Heart left ventricle (tissue), 16 donors: ENCODE data around the gene TNFRSF6B. TPM values are rescaled to one million over a fixed set of nuclear protein-coding genes. Genes with fewer than 3 reads are reported as not detected.

Source experiments
- ATAC-seq, 4 donors: fragments of 200-7000 bp; cut with Tn5 transposase; one replicate each; pipeline ENCODE4 v1.9.1; 2020 to 2022; ENCODE audit warnings: moderate library complexity in 4 of 4, mild to moderate bottlenecking in 3 of 4, moderate number of reproducible peaks in 1 of 4
- DNase-seq, 5 donors: peaks; one replicate each; pipeline ENCODE4 v3.0.0-alpha.2; 2020
- H3K27ac ChIP-seq, 12 donors: fragments of 200-600 bp; sonication (generic) in 4 of 12; one replicate each; pipeline versions ENCODE4 v1.5.0 to v1.8.0; 2016 to 2022; ENCODE audit warnings: mild to moderate bottlenecking in 2 of 12
- H3K27me3 ChIP-seq, 9 donors: fragments of 200-600 bp; sonication (generic) in 2 of 9; one replicate each; pipeline versions ENCODE4 v1.5.1 to v1.8.0; 2016 to 2022; ENCODE audit warnings: mild to moderate bottlenecking in 3 of 9
- H3K36me3 ChIP-seq, 9 donors: fragments of 200-600 bp; sonication (generic) in 2 of 9; one replicate each; pipeline versions ENCODE4 v1.5.0 to v1.8.0; 2018 to 2022; ENCODE audit warnings: mild to moderate bottlenecking in 2 of 9
- H3K4me1 ChIP-seq, 12 donors: fragments of 200-600 bp; sonication (generic) in 4 of 12; one replicate each; pipeline versions ENCODE4 v1.5.0 to v1.8.0; 2016 to 2022; ENCODE audit warnings: mild to moderate bottlenecking in 3 of 12
- H3K4me3 ChIP-seq, 12 donors: fragments of 200-600 bp; sonication (generic) in 4 of 12; one replicate each; pipeline versions ENCODE4 v1.5.0 to v1.8.0; 2017 to 2022; ENCODE audit warnings: mild to moderate bottlenecking in 9 of 12, moderate library complexity in 4 of 12
- H3K9me3 ChIP-seq, 12 donors: fragments of 200-600 bp; sonication (generic) in 4 of 12; one replicate each; pipeline versions ENCODE4 v1.5.0 to v1.8.0; 2016 to 2022; ENCODE audit warnings: mild to moderate bottlenecking in 1 of 12
- CTCF ChIP-seq, 12 donors: fragments of 200-600 bp; sonication (generic) in 4 of 12; IDR thresholded peaks; one replicate each; pipeline versions ENCODE4 v1.5.0 to v1.8.0; 2018 to 2022; ENCODE audit warnings: antibody characterized with exemption in 12 of 12, mild to moderate bottlenecking in 5 of 12
- POLR2A ChIP-seq, 2 donors: fragments of 450-650 bp; IDR thresholded peaks; one replicate each; pipeline ENCODE4 v1.6.1; 2017; ENCODE audit warnings: antibody characterized with exemption in 2 of 2, mild to moderate bottlenecking in 2 of 2, moderate library complexity in 2 of 2
- WGBS, 4 donors: extraction: QIAGEN DNeasy Blood & Tissue Kit in 2 of 4; methylation state at CpG; one replicate each; pipeline versions ENCODE4 v1.1.5 to v1.1.7; 2013 to 2018; 5-methylcytosine and 5-hydroxymethylcytosine counted together
- intact Hi-C, 10 donors: fragments of 100-400 bp; cut with DNase I; formaldehyde crosslinking; loops; one replicate each; pipeline versions ENCODE4 v1.11.1 to v1.14.2; 2022
- polyA plus RNA-seq, 2 donors: library from polyadenylated mRNA; stranded (reverse); fragments of 200-250 nt; gene quantifications; one replicate each; pipeline ENCODE4 v1.2.3, GENCODE V29; 2013
- total RNA-seq, 9 donors: library from RNA; depleted of rRNA in 2 of 9; stranded (reverse); fragments of >200 nt in 2 of 9; fragmentation: NEBNext Ultra II Directional in 3 of 9; extraction: Animal tissue kit (Norgen Biotek cat#: 25700) in 3 of 9; gene quantifications; one replicate each; pipeline versions ENCODE4 v1.1.0 to v1.2.4, GENCODE V29; 2016 to 2023
- donor health status: ischemic (EF 13 %, LVEDD 7.1; RV severe dilation, severe dysfunction).
- donor health status: healthy with polysubstance abuse.
- donor health status: DM: no; HTN: yes; CAD: no.
- donor health status: DM: no; HTN: no; CAD: no.
- donor health status: ischemic (EF 25% LVEDD 6.9; RV normal size, moderate dysfunction).
- donor health status: ischemic (EF 25% LVEDD 5.7; RV mildly dilated, moderate dysfunction).
- donor health status: healthy.
- donor health status: DM: yes; HTN: yes; CAD: no.
- donor health status: ischemic (EF 35%, LVEDD 5.7; RV mildly dilated, moderate dysfunction).
- donor health status: nonischemic (EF 11% LVEDD 7.7; RV severe dilation, severe dysfunction).
- donor health status: DM: yes; HTN: yes; CAD: no.
- donor health status: PGD.
- donor health status: ischemic (EF 29% LVEDD 5.4; RV normal size, mild dysfunction).
- donor health status: nonischemic (EF 23%, LVEDD 6.1; RV moderate dilation, normal function).

The TNFRSF6B gene
- total and polyA plus RNA-seq, 11 donors = 0.42 to 6.4 (median 1.7) TPM; not detected in 1

- H3K4me1 ChIP-seq = peaks cover 11 to 55% (median 38%) of the 10 kb centered on the region in 12 donors
- H3K36me3 ChIP-seq = peaks cover 0 to 45% (median 20%) of the 10 kb centered on the region in 9 donors
- no peaks in the 10 kb centered on the region for H3K27me3 ChIP-seq
- intact Hi-C loops = loop anchor here in 1 of 10 donors (10.0 kb wide), 1 partner anchor 277 kb away; the partner anchor contains the start of gene SAMD10
- ATAC-seq = peak in 1 of 4 donors; percentile 0
- peak overlapping the region in 1 of 12 donors; percentile 43 for H3K4me3 ChIP-seq
- TF ChIP-seq POLR2A (IDR thresholded peaks at IDR 0.05) = no peak
- no peak for TF ChIP-seq CTCF (IDR thresholded peaks at IDR 0.05)
- H3K9me3 ChIP-seq = no peaks in the 10 kb centered on the region
- peak in 1 of 5 donors; percentile 29 for DNase-seq
- WGBS, 4 donors = 59 to 62% (median 61%) methylated on average over 6 to 7 of the region's 7 CpGs
- peak overlapping the region in 3 of 12 donors; percentile 78 to 89 (median 79) for H3K27ac ChIP-seq
Measured at GRCh38 chr20:63697357-63697867, 960 bp downstream of the TNFRSF6B start.

- no peak for TF ChIP-seq CTCF (IDR thresholded peaks at IDR 0.05)
- TF ChIP-seq POLR2A (IDR thresholded peaks at IDR 0.05) = no peak
- ATAC-seq = no peak
- Histone ChIP-seq H3K27me3 (no peaks in the 10 kb centered on the region), H3K9me3 (no peaks in the 10 kb centered on the region), H3K27ac (peak overlapping the region in 3 of 12 donors; percentile 60 to 89 (median 79)), H3K4me1 (peaks cover 11 to 52% (median 38%) of the 10 kb centered on the region in 12 donors), H3K36me3 (peaks cover 0 to 45% (median 20%) of the 10 kb centered on the region in 9 donors), H3K4me3 (peak overlapping the region in 1 of 12 donors; percentile 43)
- 81 to 85% (median 83%) methylated on average over 35 to 40 of the region's 40 CpGs for WGBS, 4 donors
- DNase-seq = peak in 1 of 5 donors; percentile 26
- intact Hi-C loops = loop anchor here in 1 of 10 donors (10.0 kb wide), 1 partner anchor 277 kb away; the partner anchor contains the start of gene SAMD10
Measured at GRCh38 chr20:63697868-63698545, 1.6 kb downstream of the TNFRSF6B start.

GRCh38 chr20:63698739-63699465 lies 2.5 kb downstream of the TNFRSF6B start:
- TF ChIP-seq POLR2A (IDR thresholded peaks at IDR 0.05) (no peak), CTCF (IDR thresholded peaks at IDR 0.05) (no peak)
- Histone ChIP-seq H3K9me3 (no peaks in the 10 kb centered on the region), H3K27me3 (no peaks in the 10 kb centered on the region), H3K4me3 (no peak overlapping the region), H3K36me3 (peaks cover 0 to 47% (median 25%) of the 10 kb centered on the region in 9 donors), H3K4me1 (peaks cover 11 to 52% (median 38%) of the 10 kb centered on the region in 12 donors), H3K27ac (peak overlapping the region in 11 of 12 donors; percentile 21 to 89 (median 50))
- DNase-seq (peak in 4 of 5 donors; percentile 44 to 89 (median 68)), ATAC-seq (peak in 3 of 4 donors; percentile 15 to 68 (median 55))
- WGBS, 4 donors = 29 to 49% (median 40%) methylated on average over 4 to 19 of the region's 19 CpGs
- intact Hi-C loops = loop anchor here in 1 of 10 donors (10.0 kb wide), 1 partner anchor 276 kb away; the partner anchor contains the start of gene SAMD10
